K562 (cell line): ENCODE results near the gene CTF1. TPM values are rescaled to one million over a fixed set of nuclear protein-coding genes. Genes with fewer than 3 reads are reported as not detected.

Experiments used
- FOXM1 ChIP-seq, 2 experiments: fragments of 450-650 bp in 1 of 2; sonication (generic) in 1 of 2; formaldehyde crosslinking in 1 of 2; IDR thresholded peaks; 2 replicates each; pipeline versions ENCODE4 v1.6.1 to v1.9.0; 2017 to 2022; ENCODE audit warnings: low read depth in 2 of 2, mild to moderate bottlenecking in 2 of 2, missing genetic modification reagents in 1 of 2, moderate library complexity in 1 of 2
- MGA ChIP-seq: fragments of 450-650 bp; IDR thresholded peaks from 2 replicates; pipeline ENCODE4 v1.6.1; 2016; ENCODE audit warnings: mild to moderate bottlenecking, moderate library complexity
- RBM39 ChIP-seq: fragments of 200-400 bp; formaldehyde crosslinking; optimal IDR thresholded peaks from 2 replicates; pipeline ENCODE3; 2018; ENCODE audit warnings: low read depth, low read length
- RFX7 ChIP-seq: fragments of 250-450 bp; sonication (Bioruptor Pico); IDR thresholded peaks from 2 replicates; pipeline ENCODE4 v1.5.1; 2021; ENCODE audit warnings: mild to moderate bottlenecking
- SNIP1 ChIP-seq: fragments of 450-650 bp; IDR thresholded peaks from 2 replicates; pipeline ENCODE4 v1.7.1; 2017; ENCODE audit warnings: low read depth, mild to moderate bottlenecking
- ZBTB9 ChIP-seq: fragments of 450-650 bp; formaldehyde crosslinking; IDR thresholded peaks from 2 replicates; pipeline ENCODE4 v1.4.0; 2020; ENCODE audit warnings: mild to moderate bottlenecking, moderate library complexity
- ZNF274 ChIP-seq: IDR thresholded peaks from 2 replicates; pipeline ENCODE4 v1.6.1; 2011; ENCODE audit warnings: low read depth, mild to moderate bottlenecking, low read length, moderate library complexity, borderline replicate concordance
- polyA plus RNA-seq, 8 experiments: library from polyadenylated mRNA; depleted of rRNA in 4 of 8; stranded (reverse) in 5 of 8; unstranded in 3 of 8; fragments of >200 nt; fragmentation: Nextera tagmentation in 2 of 8; fragmentation: Illumina TruSeq in 1 of 8; extraction: Ambion mirVana in 2 of 8; extraction: Trizol in 1 of 8; gene quantifications; 2 replicates each; pipeline versions ENCODE4 v1.2.1 to v1.2.3, GENCODE V29; 2011 to 2014; ENCODE audit warnings: inconsistent platforms in 1 of 8, missing spikeins in 1 of 8
- total RNA-seq, 7 experiments: library from RNA; depleted of rRNA in 6 of 7; stranded (reverse); fragments of >200 nt in 6 of 7; fragmentation: Illumina TruSeq in 2 of 7; extraction: Trizol in 2 of 7; gene quantifications; 2 replicates each; pipeline versions ENCODE4 v1.2.1 to v1.2.3, GENCODE V29; 2011 to 2021; ENCODE audit warnings: low replicate concordance in 1 of 7
- TF ChIP-seq, protein P1 (sequence below): sonication (generic); formaldehyde crosslinking; IDR thresholded peaks from 2 replicates; pipeline ENCODE4 v1.8.1; 2023; ENCODE audit warnings: missing genetic modification reagents, mild to moderate bottlenecking, borderline replicate concordance

Gene CTF1
- total and polyA plus RNA-seq, 9 of the 15 experiments (the other 6 are each of a cell fraction or from before 2014, with no cell fraction given) = 0.24 to 2.5 (median 0.44) TPM

DNA sequence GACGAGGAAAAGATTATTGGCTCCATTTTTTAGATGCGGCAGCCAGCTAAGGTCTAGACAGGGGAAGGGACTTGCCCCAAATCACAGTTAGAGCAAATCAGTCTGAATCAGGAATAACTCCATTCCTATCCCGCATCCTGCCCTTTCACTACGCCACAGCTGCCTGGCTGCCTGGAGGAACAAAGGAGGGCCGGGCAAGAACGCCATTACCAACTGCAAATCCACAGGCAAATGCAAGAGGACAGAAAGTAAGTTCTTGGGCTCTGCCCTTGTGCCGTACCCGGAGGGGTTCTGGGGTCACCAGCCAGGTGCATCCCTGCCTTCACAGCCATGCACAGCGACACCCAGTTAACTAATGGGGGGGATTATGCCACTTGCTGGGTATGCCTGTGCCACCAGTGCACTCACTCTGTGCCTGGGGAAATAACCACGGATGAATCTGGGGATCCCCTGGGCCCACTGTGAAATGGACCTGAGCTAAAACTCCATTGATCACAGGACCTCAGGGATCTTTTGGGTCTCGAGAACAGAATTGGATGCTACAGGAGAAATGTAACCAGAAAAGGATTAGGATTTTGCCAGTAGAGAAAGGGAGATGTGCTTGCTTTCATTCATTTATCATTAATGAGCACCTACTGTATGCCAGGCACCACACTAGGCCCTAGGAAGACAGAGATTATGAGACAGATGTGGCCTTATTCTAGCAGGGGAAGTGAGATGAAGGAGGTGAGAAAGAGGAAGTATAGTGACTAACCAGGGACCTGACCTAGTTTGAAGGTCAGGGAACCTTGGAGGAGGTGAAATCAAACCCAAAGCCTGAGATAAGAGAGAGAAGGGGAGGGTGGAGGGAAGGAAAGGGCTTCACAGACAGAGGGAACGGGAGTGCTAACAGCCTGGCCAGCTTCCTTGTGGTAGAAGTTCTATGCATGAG lies 20.3 kb upstream of the CTF1 start (continued):
- TF ChIP-seq MGA = no peak
- TF ChIP-seq ZNF274 = no peak
- TF ChIP-seq RFX7 (CRISPR knock-in tag) = no peak
- no peak for TF ChIP-seq SNIP1
- TF ChIP-seq RBM39 = no peak
- TF ChIP-seq ZBTB9 (CRISPR knock-in tag) = no peak
- TF ChIP-seq, protein P1, sequence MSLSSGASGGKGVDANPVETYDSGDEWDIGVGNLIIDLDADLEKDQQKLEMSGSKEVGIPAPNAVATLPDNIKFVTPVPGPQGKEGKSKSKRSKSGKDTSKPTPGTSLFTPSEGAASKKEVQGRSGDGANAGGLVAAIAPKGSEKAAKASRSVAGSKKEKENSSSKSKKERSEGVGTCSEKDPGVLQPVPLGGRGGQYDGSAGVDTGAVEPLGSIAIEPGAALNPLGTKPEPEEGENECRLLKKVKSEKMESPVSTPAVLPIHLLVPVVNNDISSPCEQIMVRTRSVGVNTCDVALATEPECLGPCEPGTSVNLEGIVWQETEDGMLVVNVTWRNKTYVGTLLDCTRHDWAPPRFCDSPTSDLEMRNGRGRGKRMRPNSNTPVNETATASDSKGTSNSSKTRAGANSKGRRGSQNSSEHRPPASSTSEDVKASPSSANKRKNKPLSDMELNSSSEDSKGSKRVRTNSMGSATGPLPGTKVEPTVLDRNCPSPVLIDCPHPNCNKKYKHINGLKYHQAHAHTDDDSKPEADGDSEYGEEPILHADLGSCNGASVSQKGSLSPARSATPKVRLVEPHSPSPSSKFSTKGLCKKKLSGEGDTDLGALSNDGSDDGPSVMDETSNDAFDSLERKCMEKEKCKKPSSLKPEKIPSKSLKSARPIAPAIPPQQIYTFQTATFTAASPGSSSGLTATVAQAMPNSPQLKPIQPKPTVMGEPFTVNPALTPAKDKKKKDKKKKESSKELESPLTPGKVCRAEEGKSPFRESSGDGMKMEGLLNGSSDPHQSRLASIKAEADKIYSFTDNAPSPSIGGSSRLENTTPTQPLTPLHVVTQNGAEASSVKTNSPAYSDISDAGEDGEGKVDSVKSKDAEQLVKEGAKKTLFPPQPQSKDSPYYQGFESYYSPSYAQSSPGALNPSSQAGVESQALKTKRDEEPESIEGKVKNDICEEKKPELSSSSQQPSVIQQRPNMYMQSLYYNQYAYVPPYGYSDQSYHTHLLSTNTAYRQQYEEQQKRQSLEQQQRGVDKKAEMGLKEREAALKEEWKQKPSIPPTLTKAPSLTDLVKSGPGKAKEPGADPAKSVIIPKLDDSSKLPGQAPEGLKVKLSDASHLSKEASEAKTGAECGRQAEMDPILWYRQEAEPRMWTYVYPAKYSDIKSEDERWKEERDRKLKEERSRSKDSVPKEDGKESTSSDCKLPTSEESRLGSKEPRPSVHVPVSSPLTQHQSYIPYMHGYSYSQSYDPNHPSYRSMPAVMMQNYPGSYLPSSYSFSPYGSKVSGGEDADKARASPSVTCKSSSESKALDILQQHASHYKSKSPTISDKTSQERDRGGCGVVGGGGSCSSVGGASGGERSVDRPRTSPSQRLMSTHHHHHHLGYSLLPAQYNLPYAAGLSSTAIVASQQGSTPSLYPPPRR (CRISPR knock-in tag) = no peak
- TF ChIP-seq FOXM1 (IDR thresholded peaks at IDR 0.05; ENCODE audit: low read depth) = no peak
- TF ChIP-seq FOXM1 (CRISPR knock-in tag; IDR thresholded peaks at IDR 0.05; ENCODE audit: low read depth) = no peak
